Liver (tissue), 3 donors: ENCODE data around the gene LPAR6.

Source experiments
- GABPA ChIP-seq, 2 donors: IDR thresholded peaks in 1 of 2; conservative IDR thresholded peaks in 1 of 2; 2 replicates each; pipeline ENCODE4 v1.6.1; 2016; ENCODE audit warnings: antibody characterized with exemption in 2 of 2, mild to moderate bottlenecking in 1 of 2, moderate library complexity in 1 of 2
- RXRA ChIP-seq, 2 donors: IDR thresholded peaks; 2 replicates each; pipeline ENCODE4 v1.6.1; 2017 to 2018; ENCODE audit warnings: antibody characterized with exemption in 2 of 2, mild to moderate bottlenecking in 1 of 2
- TAF1 ChIP-seq: conservative IDR thresholded peaks from 2 replicates; pipeline ENCODE4 v1.6.1; 2016; ENCODE audit warnings: antibody characterized with exemption, mild to moderate bottlenecking
- YY1 ChIP-seq: IDR thresholded peaks from 2 replicates; pipeline ENCODE4 v1.6.1; 2016; ENCODE audit warnings: antibody characterized with exemption, mild to moderate bottlenecking
- TF ChIP-seq, protein P1 (sequence below): IDR thresholded peaks from 2 replicates; pipeline ENCODE4 v1.6.1; 2016; ENCODE audit warnings: antibody characterized with exemption
- TF ChIP-seq, protein P2 (sequence below): fragments of 150-350 bp; IDR thresholded peaks from 2 replicates; pipeline ENCODE4 v1.5.1; 2017; ENCODE audit warnings: improper control_type of control experiment, low read depth, low read length; ENCODE audit not compliant: missing input control
- TF ChIP-seq, protein P3 (sequence below): IDR thresholded peaks from 2 replicates; pipeline ENCODE4 v1.6.1; 2016; ENCODE audit warnings: antibody characterized with exemption, mild to moderate bottlenecking
- TF ChIP-seq, protein P4 (sequence below): IDR thresholded peaks from 2 replicates; pipeline ENCODE4 v1.6.1; 2016; ENCODE audit warnings: antibody characterized with exemption
- donor health status: healthy.
- donor health status: healthy.

DNA sequence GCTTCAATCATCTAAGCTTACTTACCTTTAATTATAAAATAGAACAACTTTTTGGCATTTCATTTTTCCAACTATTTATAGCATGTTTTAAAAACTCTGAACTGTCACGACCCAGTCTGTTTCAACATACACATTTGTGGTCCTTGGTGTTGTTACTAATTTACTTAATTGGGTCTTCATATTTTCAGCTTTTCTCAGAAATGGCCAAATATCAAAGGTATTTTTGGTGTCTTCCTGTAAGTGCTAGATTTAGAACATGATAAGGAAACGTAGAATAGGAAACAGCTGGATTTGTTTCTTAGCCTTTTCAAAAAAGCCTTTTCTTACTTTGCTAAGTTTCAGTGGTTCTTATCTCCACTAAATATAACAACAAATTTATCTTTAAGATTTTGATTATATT is 11.4 kb downstream of the LPAR6 start:
- TF ChIP-seq, protein P1, sequence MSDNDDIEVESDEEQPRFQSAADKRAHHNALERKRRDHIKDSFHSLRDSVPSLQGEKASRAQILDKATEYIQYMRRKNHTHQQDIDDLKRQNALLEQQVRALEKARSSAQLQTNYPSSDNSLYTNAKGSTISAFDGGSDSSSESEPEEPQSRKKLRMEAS: no peak
- TF ChIP-seq, protein P2, sequence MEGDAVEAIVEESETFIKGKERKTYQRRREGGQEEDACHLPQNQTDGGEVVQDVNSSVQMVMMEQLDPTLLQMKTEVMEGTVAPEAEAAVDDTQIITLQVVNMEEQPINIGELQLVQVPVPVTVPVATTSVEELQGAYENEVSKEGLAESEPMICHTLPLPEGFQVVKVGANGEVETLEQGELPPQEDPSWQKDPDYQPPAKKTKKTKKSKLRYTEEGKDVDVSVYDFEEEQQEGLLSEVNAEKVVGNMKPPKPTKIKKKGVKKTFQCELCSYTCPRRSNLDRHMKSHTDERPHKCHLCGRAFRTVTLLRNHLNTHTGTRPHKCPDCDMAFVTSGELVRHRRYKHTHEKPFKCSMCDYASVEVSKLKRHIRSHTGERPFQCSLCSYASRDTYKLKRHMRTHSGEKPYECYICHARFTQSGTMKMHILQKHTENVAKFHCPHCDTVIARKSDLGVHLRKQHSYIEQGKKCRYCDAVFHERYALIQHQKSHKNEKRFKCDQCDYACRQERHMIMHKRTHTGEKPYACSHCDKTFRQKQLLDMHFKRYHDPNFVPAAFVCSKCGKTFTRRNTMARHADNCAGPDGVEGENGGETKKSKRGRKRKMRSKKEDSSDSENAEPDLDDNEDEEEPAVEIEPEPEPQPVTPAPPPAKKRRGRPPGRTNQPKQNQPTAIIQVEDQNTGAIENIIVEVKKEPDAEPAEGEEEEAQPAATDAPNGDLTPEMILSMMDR: no peak
- no peak for TF ChIP-seq YY1
- TF ChIP-seq GABPA (IDR thresholded peaks at IDR 0.05 in 1 of 2, conservative IDR thresholded peaks at IDR 0.05 in 1 of 2): no peak
- TF ChIP-seq, protein P3, sequence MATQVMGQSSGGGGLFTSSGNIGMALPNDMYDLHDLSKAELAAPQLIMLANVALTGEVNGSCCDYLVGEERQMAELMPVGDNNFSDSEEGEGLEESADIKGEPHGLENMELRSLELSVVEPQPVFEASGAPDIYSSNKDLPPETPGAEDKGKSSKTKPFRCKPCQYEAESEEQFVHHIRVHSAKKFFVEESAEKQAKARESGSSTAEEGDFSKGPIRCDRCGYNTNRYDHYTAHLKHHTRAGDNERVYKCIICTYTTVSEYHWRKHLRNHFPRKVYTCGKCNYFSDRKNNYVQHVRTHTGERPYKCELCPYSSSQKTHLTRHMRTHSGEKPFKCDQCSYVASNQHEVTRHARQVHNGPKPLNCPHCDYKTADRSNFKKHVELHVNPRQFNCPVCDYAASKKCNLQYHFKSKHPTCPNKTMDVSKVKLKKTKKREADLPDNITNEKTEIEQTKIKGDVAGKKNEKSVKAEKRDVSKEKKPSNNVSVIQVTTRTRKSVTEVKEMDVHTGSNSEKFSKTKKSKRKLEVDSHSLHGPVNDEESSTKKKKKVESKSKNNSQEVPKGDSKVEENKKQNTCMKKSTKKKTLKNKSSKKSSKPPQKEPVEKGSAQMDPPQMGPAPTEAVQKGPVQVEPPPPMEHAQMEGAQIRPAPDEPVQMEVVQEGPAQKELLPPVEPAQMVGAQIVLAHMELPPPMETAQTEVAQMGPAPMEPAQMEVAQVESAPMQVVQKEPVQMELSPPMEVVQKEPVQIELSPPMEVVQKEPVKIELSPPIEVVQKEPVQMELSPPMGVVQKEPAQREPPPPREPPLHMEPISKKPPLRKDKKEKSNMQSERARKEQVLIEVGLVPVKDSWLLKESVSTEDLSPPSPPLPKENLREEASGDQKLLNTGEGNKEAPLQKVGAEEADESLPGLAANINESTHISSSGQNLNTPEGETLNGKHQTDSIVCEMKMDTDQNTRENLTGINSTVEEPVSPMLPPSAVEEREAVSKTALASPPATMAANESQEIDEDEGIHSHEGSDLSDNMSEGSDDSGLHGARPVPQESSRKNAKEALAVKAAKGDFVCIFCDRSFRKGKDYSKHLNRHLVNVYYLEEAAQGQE: no peak
- TF ChIP-seq, protein P4, sequence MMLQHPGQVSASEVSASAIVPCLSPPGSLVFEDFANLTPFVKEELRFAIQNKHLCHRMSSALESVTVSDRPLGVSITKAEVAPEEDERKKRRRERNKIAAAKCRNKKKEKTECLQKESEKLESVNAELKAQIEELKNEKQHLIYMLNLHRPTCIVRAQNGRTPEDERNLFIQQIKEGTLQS: no peak
- no peak for TF ChIP-seq TAF1
- TF ChIP-seq RXRA (IDR thresholded peaks at IDR 0.05): no peak
